ENCODE results near the gene MYBPC2. TPM values are rescaled to one million over a fixed set of nuclear protein-coding genes. Genes with fewer than 3 reads are reported as not detected.

MYBPC2 gene
- total and polyA plus RNA-seq, 2 donors (not counting 1 experiment from before 2014, with no cell fraction given): 1.1 to 1.7 TPM

DNA sequence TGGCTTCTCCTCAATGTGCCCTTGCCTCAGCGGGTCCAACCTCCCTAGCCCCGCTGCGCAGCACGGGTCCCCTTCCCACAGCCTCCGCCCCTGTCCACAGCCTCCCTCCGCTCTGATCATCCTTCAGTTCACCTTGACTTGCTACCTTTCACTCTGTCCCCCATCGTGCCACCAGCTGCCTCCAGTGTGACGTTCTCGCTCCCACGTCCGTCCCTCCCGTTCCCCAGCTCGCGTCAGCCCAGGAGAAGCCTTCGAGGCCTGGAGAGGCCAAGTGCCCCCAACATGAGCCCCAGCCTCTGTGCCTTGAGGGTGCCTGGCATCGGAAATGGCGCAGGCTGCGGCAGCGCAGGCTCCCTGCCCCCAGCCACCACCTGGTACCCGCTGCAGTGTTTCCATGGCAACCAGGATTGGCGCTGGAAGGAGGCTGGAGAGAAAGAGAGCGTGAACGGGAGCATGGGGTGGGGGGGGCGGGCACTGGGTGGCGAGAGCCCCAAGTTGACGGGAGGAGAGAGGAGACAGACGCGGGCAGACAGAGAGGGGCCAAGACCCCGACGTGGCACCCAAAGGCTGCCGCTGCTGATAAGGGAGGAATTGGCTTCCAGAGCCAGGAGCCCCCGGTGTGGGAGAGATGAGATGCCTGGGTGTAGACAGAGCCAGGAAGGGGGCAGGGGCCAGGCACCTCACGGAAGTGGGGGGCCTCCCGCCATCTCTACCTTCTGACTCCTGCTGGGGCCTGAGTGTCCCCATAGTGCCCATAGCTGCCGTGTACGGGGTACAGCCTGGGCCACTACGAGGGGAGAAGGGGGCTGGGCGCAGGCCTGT, 81.9 kb downstream of the MYBPC2 start:
- CTCF ChIA-PET: no interaction called here
- Histone ChIP-seq H3K9ac (ENCODE audit: low read length) (no peak overlapping the region), H3K4me3 (ENCODE audit: control extremely low read depth in 1 of 5, extremely low read depth in 1 of 5, insufficient read depth in 1 of 5, low read depth in 2 of 5, low read length in 4 of 5) (no peak overlapping the region), H2AFZ (ENCODE audit: insufficient read depth, low read depth, low read length, poor library complexity, severe bottlenecking) (no peak overlapping the region), H3K4me2 (replicated peaks; ENCODE audit: low read depth, low read length, poor library complexity, severe bottlenecking) (no peak overlapping the region), H3K27ac (ENCODE audit: low read length in 2 of 2) (no peak overlapping the region), H4K20me1 (ENCODE audit: control insufficient read depth, insufficient read depth, low read length, poor library complexity, severe bottlenecking) (no peaks in the 10 kb centered on the region), H3K27me3 (replicated peaks in 1 of 4; ENCODE audit: control extremely low read depth in 1 of 4, control insufficient read depth in 3 of 4, insufficient read depth in 4 of 4, low read length in 3 of 4) (peaks cover 0 to 28% (median 2%) of the 10 kb centered on the region in 4 experiments), H3K9me3 (ENCODE audit: control extremely low read depth in 1 of 3, control insufficient read depth in 2 of 3, insufficient read depth in 1 of 3, low read length in 2 of 3) (peaks cover 0 to 11% (median 0%) of the 10 kb centered on the region in 3 donors), H3K36me3 (replicated peaks in 1 of 2; ENCODE audit: control extremely low read depth in 1 of 2, control insufficient read depth in 1 of 2, extremely low read depth in 1 of 2, insufficient read depth in 2 of 2, low read length in 1 of 2) (no peaks in the 10 kb centered on the region), H3K79me2 (ENCODE audit: control insufficient read depth, insufficient read depth, low read length) (no peaks in the 10 kb centered on the region), H3K4me1 (ENCODE audit: control insufficient read depth in 2 of 2, insufficient read depth in 2 of 2, low read length in 2 of 2) (peaks cover 14 to 20% of the 10 kb centered on the region in 2 donors)
- TF ChIP-seq EZH2 (IDR thresholded peaks at IDR 0.05; ENCODE audit: borderline replicate concordance, insufficient read depth, low read depth, low read length, poor library complexity, severe bottlenecking) (no peak), CTCF (IDR thresholded peaks at IDR 0.05) (no peak)
- ATAC-seq (ENCODE audit: low read depth) (no peak), DNase-seq (no peak)
- peaks cover 14% of the 10 kb centered on the region for H3K4me1 Mint-ChIP-seq
- no peaks in the 10 kb centered on the region for H3K9me3 Mint-ChIP-seq (ENCODE audit: insufficient read depth)
- H3K4me3 Mint-ChIP-seq: no peak overlapping the region
- 51% methylated on average over 37 of the region's 38 CpGs for WGBS (ENCODE audit: insufficient coverage)
- H3K27me3 Mint-ChIP-seq: peaks cover 3% of the 10 kb centered on the region
- peak overlapping the region; percentile 56 for H3K27ac Mint-ChIP-seq
- intact Hi-C loops (cut with micrococcal nuclease): no loop called here
- POLR2A ChIA-PET: no interaction called here

- DNase-seq (no peak), ATAC-seq (ENCODE audit: low read depth) (no peak)
- 75% methylated on average over 11 of the region's 11 CpGs for WGBS (ENCODE audit: insufficient coverage)
- peaks cover 13 to 17% of the 10 kb centered on the region in 2 donors for H3K4me1 ChIP-seq (ENCODE audit: control insufficient read depth in 2 of 2, insufficient read depth in 2 of 2, low read length in 2 of 2)
- Mint-ChIP-seq H3K4me1 (peaks cover 14% of the 10 kb centered on the region), H3K27me3 (peaks cover 3% of the 10 kb centered on the region), H3K27ac (no peak overlapping the region), H3K4me3 (no peak overlapping the region), H3K9me3 (ENCODE audit: insufficient read depth) (no peaks in the 10 kb centered on the region)
- no peak overlapping the region for H3K4me2 ChIP-seq (replicated peaks; ENCODE audit: low read depth, low read length, poor library complexity, severe bottlenecking)
- H3K79me2 ChIP-seq (ENCODE audit: control insufficient read depth, insufficient read depth, low read length): no peaks in the 10 kb centered on the region
- no peak overlapping the region for H3K4me3 ChIP-seq (ENCODE audit: control extremely low read depth in 1 of 5, extremely low read depth in 1 of 5, insufficient read depth in 1 of 5, low read depth in 2 of 5, low read length in 4 of 5)
- TF ChIP-seq CTCF (IDR thresholded peaks at IDR 0.05) (no peak), EZH2 (IDR thresholded peaks at IDR 0.05; ENCODE audit: borderline replicate concordance, insufficient read depth, low read depth, low read length, poor library complexity, severe bottlenecking) (no peak)
- CTCF ChIA-PET: no interaction called here
- POLR2A ChIA-PET: no interaction called here
- H3K27me3 ChIP-seq (replicated peaks in 1 of 4; ENCODE audit: control extremely low read depth in 1 of 4, control insufficient read depth in 3 of 4, insufficient read depth in 4 of 4, low read length in 3 of 4): peaks cover 0 to 28% (median 2%) of the 10 kb centered on the region in 4 experiments
- no peaks in the 10 kb centered on the region for H4K20me1 ChIP-seq (ENCODE audit: control insufficient read depth, insufficient read depth, low read length, poor library complexity, severe bottlenecking)
- H3K27ac ChIP-seq (ENCODE audit: low read length in 2 of 2): no peak overlapping the region
- H3K9me3 ChIP-seq (ENCODE audit: control extremely low read depth in 1 of 3, control insufficient read depth in 2 of 3, insufficient read depth in 1 of 3, low read length in 2 of 3): peaks cover 0 to 11% (median 0%) of the 10 kb centered on the region in 3 donors
- intact Hi-C loops (cut with micrococcal nuclease): no loop called here
- no peak overlapping the region for H2AFZ ChIP-seq (ENCODE audit: insufficient read depth, low read depth, low read length, poor library complexity, severe bottlenecking)
- no peaks in the 10 kb centered on the region for H3K36me3 ChIP-seq (replicated peaks in 1 of 2; ENCODE audit: control extremely low read depth in 1 of 2, control insufficient read depth in 1 of 2, extremely low read depth in 1 of 2, insufficient read depth in 2 of 2, low read length in 1 of 2)
- H3K9ac ChIP-seq (ENCODE audit: low read length): no peak overlapping the region
These were observed 82.5 kb downstream of the MYBPC2 start for GRCh38 chr19:50515168-50515561.

Measured in B cell (primary cell).